GM23338 (cell line): Measurements from ENCODE around the gene ACE2. TPM values are rescaled to one million over a fixed set of nuclear protein-coding genes. Genes with fewer than 3 reads are reported as not detected.

ENCODE experiments used
- ATAC-seq: fragments of 200-7000 bp; cut with Tn5 transposase; 3 replicates; pipeline ENCODE4 v1.9.1; 2020
- DNase-seq: peaks from one replicate; pipeline ENCODE4 v3.0.0-alpha.2; 2015; ENCODE audit warnings: low spot score
- H2AFZ ChIP-seq: fragments of 200-600 bp; sonication (generic); 2 replicates; pipeline ENCODE4 v1.8.0; 2016; ENCODE audit warnings: antibody characterized with exemption, mild to moderate bottlenecking, moderate library complexity
- H3F3A ChIP-seq: fragments of 200-600 bp; sonication (generic); replicated peaks from 2 replicates; pipeline ENCODE4 v1.8.0; 2017; ENCODE audit warnings: antibody characterized with exemption, mixed run types, low read depth
- H3K27ac ChIP-seq: fragments of 200-600 bp; sonication (generic); 2 replicates; pipeline ENCODE4 v1.6.1; 2016; ENCODE audit warnings: low read depth
- H3K27me3 ChIP-seq: fragments of 200-600 bp; sonication (generic); 2 replicates; pipeline ENCODE4 v1.8.0; 2016; ENCODE audit warnings: mild to moderate bottlenecking, mixed run types, moderate library complexity; ENCODE audit not compliant: insufficient read depth
- H3K36me3 ChIP-seq: fragments of 200-600 bp; sonication (generic); 2 replicates; pipeline ENCODE4 v1.8.0; 2016; ENCODE audit warnings: mild to moderate bottlenecking; ENCODE audit not compliant: insufficient read depth
- H3K4me1 ChIP-seq: fragments of 200-600 bp; sonication (generic); 2 replicates; pipeline ENCODE4 v1.8.0; 2016; ENCODE audit warnings: mild to moderate bottlenecking, moderate library complexity; ENCODE audit not compliant: insufficient read depth
- H3K4me2 ChIP-seq: fragments of 200-600 bp; sonication (generic); 2 replicates; pipeline ENCODE4 v1.7.1; 2017; ENCODE audit warnings: mixed run types
- H3K4me3 ChIP-seq: fragments of 200-600 bp; sonication (generic); 2 replicates; pipeline ENCODE4 v1.6.1; 2016; ENCODE audit warnings: mixed run types
- H3K79me2 ChIP-seq: fragments of 200-600 bp; sonication (generic); replicated peaks from 2 replicates; pipeline ENCODE4 v1.8.0; 2017; ENCODE audit warnings: mild to moderate bottlenecking; ENCODE audit not compliant: insufficient read depth
- H3K9me2 ChIP-seq: fragments of 200-600 bp; sonication (generic); 2 replicates; pipeline ENCODE4 v1.8.0; 2017; ENCODE audit not compliant: insufficient read depth
- H4K20me1 ChIP-seq: fragments of 200-600 bp; sonication (generic); replicated peaks from 2 replicates; pipeline ENCODE4 v1.8.0; 2017; ENCODE audit warnings: mild to moderate bottlenecking; ENCODE audit not compliant: insufficient read depth
- H3K27ac Mint-ChIP-seq: 2 replicates; pipeline ENCODE4 v1.8.0; 2020; ENCODE audit warnings: inconsistent platforms, mild to moderate bottlenecking, moderate library complexity, mixed read lengths
- H3K27me3 Mint-ChIP-seq: 3 replicates; pipeline ENCODE4 v1.8.0; 2022; ENCODE audit warnings: low read depth, mild to moderate bottlenecking, moderate library complexity, mixed read lengths, inconsistent platforms; ENCODE audit not compliant: insufficient read depth, poor library complexity
- H3K36me3 Mint-ChIP-seq: 3 replicates; pipeline ENCODE4 v1.8.0; 2021; ENCODE audit warnings: low read depth, mild to moderate bottlenecking, inconsistent platforms, moderate library complexity, mixed read lengths
- H3K4me1 Mint-ChIP-seq: 3 replicates; pipeline ENCODE4 v1.8.0; 2020; ENCODE audit warnings: mild to moderate bottlenecking, inconsistent platforms, mixed read lengths
- H3K4me3 Mint-ChIP-seq: 3 replicates; pipeline ENCODE4 v1.8.0; 2021; ENCODE audit warnings: moderate library complexity, mild to moderate bottlenecking, inconsistent platforms, mixed read lengths
- H3K9me3 Mint-ChIP-seq: 3 replicates; pipeline ENCODE4 v1.8.0; 2020; ENCODE audit warnings: moderate library complexity, mild to moderate bottlenecking, inconsistent platforms, mixed read lengths
- CREB1 ChIP-seq: fragments of 250-450 bp; sonication (Bioruptor Pico); IDR thresholded peaks from 2 replicates; pipeline ENCODE4 v1.5.0; 2020; ENCODE audit warnings: low read depth, mild to moderate bottlenecking, moderate library complexity
- CTCF ChIP-seq, 2 experiments: fragments of 200-600 bp in 1 of 2; sonication (generic) in 1 of 2; conservative IDR thresholded peaks; 2 replicates each; pipeline versions ENCODE4 v1.5.1 to v1.6.1; 2016 to 2017; ENCODE audit warnings: antibody characterized with exemption in 2 of 2, low read depth in 2 of 2, mild to moderate bottlenecking in 2 of 2, moderate library complexity in 1 of 2
- ETS1 ChIP-seq: IDR thresholded peaks from 2 replicates; pipeline ENCODE4 v1.6.1; 2016; ENCODE audit warnings: antibody characterized with exemption
- EZH2 ChIP-seq: fragments of 200-600 bp; sonication (generic); IDR thresholded peaks from one replicate; pipeline ENCODE4 v1.8.0; 2017; ENCODE audit warnings: antibody characterized with exemption, mild to moderate bottlenecking, low read depth; ENCODE audit not compliant: unreplicated experiment
- EZH2phosphoT487 ChIP-seq: fragments of 200-600 bp; sonication (generic); IDR thresholded peaks from one replicate; pipeline ENCODE4 v1.8.1; 2018; ENCODE audit warnings: antibody characterized with exemption; ENCODE audit not compliant: unreplicated experiment
- STAT1 ChIP-seq: IDR thresholded peaks from one replicate; pipeline ENCODE4 v1.6.1; 2016; ENCODE audit warnings: antibody characterized with exemption; ENCODE audit not compliant: unreplicated experiment
- ZNF114 ChIP-seq: fragments of 250-450 bp; sonication (Bioruptor Pico); IDR thresholded peaks from 2 replicates; pipeline ENCODE4 v1.5.0; 2020; ENCODE audit warnings: mild to moderate bottlenecking, moderate library complexity
- ZNF331 ChIP-seq: fragments of 250-450 bp; sonication (Bioruptor Pico); IDR thresholded peaks from 2 replicates; pipeline ENCODE4 v1.5.0; 2020; ENCODE audit warnings: low read depth, mild to moderate bottlenecking, moderate library complexity
- ZNF462 ChIP-seq: fragments of 250-450 bp; sonication (Bioruptor Pico); IDR thresholded peaks from 2 replicates; pipeline ENCODE4 v1.5.0; 2020; ENCODE audit warnings: mild to moderate bottlenecking, moderate library complexity
- polyA plus RNA-seq: library from polyadenylated mRNA; unstranded; fragments of >200 nt; fragmentation: Nextera tagmentation; extraction: Ambion mirVana; gene quantifications from 2 replicates; pipeline ENCODE4 v1.2.1, GENCODE V29; 2016
- total RNA-seq: library from RNA; depleted of rRNA; stranded (reverse); fragments of >200 nt; shearing (Covaris generic); gene quantifications from 2 replicates; pipeline ENCODE4 v1.2.3, GENCODE V29; 2014

The ACE2 gene
- total and polyA plus RNA-seq, 2 experiments from 2014 or later: 0.10 TPM; not detected in 1

GRCh38 chrX:15644560-15644872, 43.8 kb upstream of the ACE2 start (continued):
- TF ChIP-seq ZNF462 (CRISPR knock-in tag) (no peak), STAT1 (no peak), CTCF (conservative IDR thresholded peaks at IDR 0.05; ENCODE audit: low read depth in 2 of 2) (no peak)

GRCh38 chrX:15643786-15644559, 43.2 kb upstream of the ACE2 start:
- H3K9me2 ChIP-seq: no peaks in the 10 kb centered on the region
- ATAC-seq (no peak), DNase-seq (no peak)
- no peaks in the 10 kb centered on the region for H4K20me1 ChIP-seq
- H3K36me3 Mint-ChIP-seq: no peaks in the 10 kb centered on the region
- H3K79me2 ChIP-seq: no peaks in the 10 kb centered on the region
- no peaks in the 10 kb centered on the region for H3K9me3 Mint-ChIP-seq
- H3K27ac Mint-ChIP-seq: no peak overlapping the region
- no peak overlapping the region for H3K4me3 Mint-ChIP-seq
- H2AFZ ChIP-seq: no peak overlapping the region
- H3K4me1 Mint-ChIP-seq: peaks cover 8% of the 10 kb centered on the region; the same call in 1 of the 3 replicates
- no peak overlapping the region for H3K27ac ChIP-seq
- H3K36me3 ChIP-seq: no peaks in the 10 kb centered on the region
- H3K27me3 ChIP-seq: no peaks in the 10 kb centered on the region
- no peak overlapping the region for H3K4me2 ChIP-seq
- H3K4me3 ChIP-seq: no peak overlapping the region
- H3K4me1 ChIP-seq: no peaks in the 10 kb centered on the region
- no peak for TF ChIP-seq ZNF331 (CRISPR knock-in tag)
- no peak for TF ChIP-seq ZNF114
- TF ChIP-seq STAT1: no peak
- no peak for TF ChIP-seq EZH2phosphoT487
- no peak for TF ChIP-seq EZH2
- no peak for TF ChIP-seq CREB1 (CRISPR knock-in tag)
- no peak for TF ChIP-seq ETS1
- H3F3A ChIP-seq: no peaks in the 10 kb centered on the region
- peaks cover 2% of the 10 kb centered on the region for H3K27me3 Mint-ChIP-seq
